Gastrocnemius medialis (tissue), 4 donors: ENCODE data around the gene DBNDD2.

ENCODE experiments used
- CTCF ChIP-seq, 5 experiments: fragments of 450-650 bp in 3 of 5; fragments of 200-600 bp in 2 of 5; sonication (generic) in 2 of 5; IDR thresholded peaks in 4 of 5; conservative IDR thresholded peaks in 1 of 5; 1 replicate in 4 of 5; 2 replicates in 1 of 5; pipeline ENCODE4 v1.5.1; 2016 to 2019; ENCODE audit warnings: antibody characterized with exemption in 5 of 5, mild to moderate bottlenecking in 3 of 5, moderate library complexity in 3 of 5
- POLR2A ChIP-seq, 2 donors: fragments of 450-650 bp; IDR thresholded peaks; one replicate each; pipeline ENCODE4 v1.6.1; 2017; ENCODE audit warnings: antibody characterized with exemption in 2 of 2, mild to moderate bottlenecking in 2 of 2, moderate library complexity in 2 of 2

- TF ChIP-seq POLR2A (IDR thresholded peaks at IDR 0.05) (no peak), CTCF (IDR thresholded peaks at IDR 0.05 in 4 of 5, conservative IDR thresholded peaks at IDR 0.05 in 1 of 5) (no peak)
Observed at GRCh38 chr20:45444050-45444449, 36.0 kb downstream of the DBNDD2 start.
